HG02938 (cell line): Measurements from ENCODE around the gene CORIN.
A peak's percentile ranks its signal among the peaks of the same experiment; 100 is the strongest.
"Not testable (repeated sequence)": the region's sequence is repeated elsewhere in the genome, so short reads cannot be mapped to it uniquely, and the experiment has no call there.

Experiments used
- ATAC-seq: cut with Tn5 transposase; IDR thresholded peaks from one replicate; pipeline ENCODE4 v1.9.1; 2021; ENCODE audit warnings: mild to moderate bottlenecking, moderate library complexity; ENCODE audit not compliant: unreplicated experiment

Gene CORIN

GRCh38 chr4:47692691-47693090 lies 145.2 kb downstream of the CORIN start:
- no peak for ATAC-seq

- ATAC-seq, result not testable (repeated sequence)
Measured at GRCh38 chr4:47691757-47692383, 146.0 kb downstream of the CORIN start.

- ATAC-seq, result no peak
Measured at GRCh38 chr4:47690611-47691010, 147.3 kb downstream of the CORIN start.

GRCh38 chr4:47686294-47686872 lies 151.5 kb downstream of the CORIN start:
- ATAC-seq, result peak; percentile 89

- ATAC-seq, result no peak
Measured at GRCh38 chr4:47675806-47676205, 162.1 kb downstream of the CORIN start.

- ATAC-seq, result no peak
Measured at GRCh38 chr4:47674144-47674543, 163.7 kb downstream of the CORIN start.

GRCh38 chr4:47672696-47673095 lies 165.2 kb downstream of the CORIN start:
- ATAC-seq, result no peak

- no peak for ATAC-seq
Measured at GRCh38 chr4:47669946-47670345, 167.9 kb downstream of the CORIN start.

- peak; percentile 70 for ATAC-seq
Measured at GRCh38 chr4:47668810-47669408, 169.0 kb downstream of the CORIN start.

- no peak for ATAC-seq
Measured at GRCh38 chr4:47668256-47668655, 169.6 kb downstream of the CORIN start.

- no peak for ATAC-seq
Measured at GRCh38 chr4:47667552-47667951, 170.3 kb downstream of the CORIN start.

GRCh38 chr4:47664051-47664826 lies 173.6 kb downstream of the CORIN start:
- no peak for ATAC-seq

GRCh38 chr4:47662975-47663374 lies 174.9 kb downstream of the CORIN start:
- no peak for ATAC-seq

- ATAC-seq, result no peak
Measured at GRCh38 chr4:47661741-47662140, 176.1 kb downstream of the CORIN start.

- no peak for ATAC-seq
Measured at GRCh38 chr4:47659342-47659741, 178.5 kb downstream of the CORIN start.

- no peak for ATAC-seq
Measured at GRCh38 chr4:47654972-47655693, 182.7 kb downstream of the CORIN start.

GRCh38 chr4:47652092-47652491 lies 185.8 kb downstream of the CORIN start:
- no peak for ATAC-seq

- ATAC-seq, result no peak
Measured at GRCh38 chr4:47651231-47651630, 186.6 kb downstream of the CORIN start.

- ATAC-seq, result no peak
Measured at GRCh38 chr4:47650584-47651130, 187.2 kb downstream of the CORIN start.

- no peak for ATAC-seq
Measured at GRCh38 chr4:47647544-47647943, 190.3 kb downstream of the CORIN start.

GRCh38 chr4:47647029-47647428 lies 190.8 kb downstream of the CORIN start:
- no peak for ATAC-seq
